ENCODE data around the gene WDR81.

GRCh38 chr17:1726626-1727257, 2.2 kb downstream of the WDR81 start:
- TF ChIP-seq CTCF (IDR thresholded peaks at IDR 0.05; ENCODE audit: low read length) (no peak), EZH2 (IDR thresholded peaks at IDR 0.05; ENCODE audit: borderline replicate concordance, low read length) (no peak)

All from OCI-LY1 (cell line).